Kidney (tissue), 14 donors: Measurements from ENCODE around the gene ASTN1. TPM values are rescaled to one million over a fixed set of nuclear protein-coding genes. Genes with fewer than 3 reads are reported as not detected.

Experiments used
- DNase-seq, 5 donors: peaks; one replicate each; pipeline ENCODE4 v3.0.0-alpha.2; 2013 to 2020
- FAIRE-seq: peaks from 2 replicates; lab custom pipeline; 2012; peaks lifted over from hg19 to GRCh38; lab: Jason Lieb, UNC
- H3K27ac ChIP-seq, 2 donors: one replicate each; pipeline ENCODE4 v1.7.0; 2013; ENCODE audit warnings: low read depth in 2 of 2, low read length in 2 of 2, inconsistent platforms in 1 of 2
- H3K27me3 ChIP-seq: one replicate; pipeline ENCODE4 v1.7.1; 2013; ENCODE audit warnings: low read length, inconsistent platforms; ENCODE audit not compliant: control insufficient read depth, insufficient read depth
- H3K36me3 ChIP-seq, 3 donors: one replicate each; pipeline versions ENCODE4 v1.7.0 to v1.7.1; 2013; ENCODE audit warnings: low read length in 3 of 3, control low read depth in 1 of 3, inconsistent platforms in 1 of 3; ENCODE audit not compliant: insufficient read depth in 3 of 3, control insufficient read depth in 2 of 3
- H3K4me1 ChIP-seq, 3 donors: one replicate each; pipeline versions ENCODE4 v1.7.0 to v1.7.1; 2013; ENCODE audit warnings: low read length in 3 of 3, inconsistent platforms in 1 of 3, low read depth in 1 of 3; ENCODE audit not compliant: control insufficient read depth in 2 of 3, insufficient read depth in 2 of 3
- H3K4me3 ChIP-seq, 3 donors: one replicate each; pipeline versions ENCODE4 v1.7.0 to v1.8.1; 2013; ENCODE audit warnings: low read length in 3 of 3, control low read depth in 1 of 3, inconsistent platforms in 1 of 3
- H3K9ac ChIP-seq, 3 donors: one replicate each; pipeline versions ENCODE4 v1.7.0 to v1.7.1; 2013; ENCODE audit warnings: low read length in 3 of 3, control low read depth in 1 of 3, inconsistent platforms in 1 of 3
- H3K9me3 ChIP-seq, 3 donors: one replicate each; pipeline versions ENCODE4 v1.7.0 to v1.7.1; 2013; ENCODE audit warnings: low read length in 3 of 3, control low read depth in 1 of 3, inconsistent platforms in 1 of 3; ENCODE audit not compliant: control insufficient read depth in 2 of 3, insufficient read depth in 1 of 3
- CTCF ChIP-seq: IDR thresholded peaks from 3 replicates; pipeline ENCODE4 v1.5.1; 2012; ENCODE audit warnings: mild to moderate bottlenecking, moderate library complexity, borderline replicate concordance; ENCODE audit not compliant: insufficient read depth; ENCODE audit errors: extremely low read depth
- intact Hi-C: fragments of 100-400 bp; cut with DNase I; formaldehyde crosslinking; loops from one replicate; pipeline ENCODE4 v1.11.1; 2022
- polyA plus RNA-seq: library from polyadenylated mRNA; stranded (reverse); fragments of 350-450 nt; fragmentation: Illumina TruSeq; extraction: RNeasy Lipid Tissue Mini Kit (QIAGEN cat#74804); gene quantifications from one replicate; pipeline ENCODE4 v1.2.3, GENCODE V29; 2014; ENCODE audit warnings: low read depth, low replicate concordance; ENCODE audit not compliant: insufficient read depth
- total RNA-seq: library from RNA; stranded (reverse); fragmentation: NEBNext Ultra II Directional; extraction: Animal tissue kit (Norgen Biotek cat#: 25700); gene quantifications from one replicate; pipeline ENCODE4 v1.2.1, GENCODE V29; 2021
- donor health status: control.
- donor health status: control.
- donor health status: control.
- donor health status: control.
- donor health status: control.
- donor health status: DM: yes; HTN: yes; CAD: no.
- donor health status: Normal renal cell carcinoma (clear cell type).

Gene ASTN1
- total and polyA plus RNA-seq, 2 donors from 2014 or later, result 0.19 to 0.25 TPM

GRCh38 chr1:176854758-176855745 is 309.5 kb downstream of the ASTN1 start:
- H3K4me1 ChIP-seq, result no peaks in the 10 kb centered on the region
- no peak overlapping the region for H3K27ac ChIP-seq
- FAIRE-seq (no peak), DNase-seq (peak in 2 of 5 donors; percentile 26 to 53)
- no peaks in the 10 kb centered on the region for H3K36me3 ChIP-seq
- no peak overlapping the region for H3K9ac ChIP-seq
- no peaks in the 10 kb centered on the region for H3K9me3 ChIP-seq
- H3K27me3 ChIP-seq, result no peaks in the 10 kb centered on the region
- H3K4me3 ChIP-seq, result no peak overlapping the region
- TF ChIP-seq CTCF, result no peak
- intact Hi-C loops, result no loop called here

- Histone ChIP-seq H3K27ac (no peak overlapping the region), H3K36me3 (no peaks in the 10 kb centered on the region), H3K9me3 (no peaks in the 10 kb centered on the region), H3K4me1 (no peaks in the 10 kb centered on the region), H3K27me3 (no peaks in the 10 kb centered on the region), H3K4me3 (no peak overlapping the region), H3K9ac (no peak overlapping the region)
- DNase-seq, result no peak
- no peak for TF ChIP-seq CTCF
- no peak for FAIRE-seq
- intact Hi-C loops, result no loop called here
Measured at GRCh38 chr1:176854121-176854520, 310.4 kb downstream of the ASTN1 start.

- no peaks in the 10 kb centered on the region for H3K4me1 ChIP-seq
- no peak overlapping the region for H3K9ac ChIP-seq
- no peak overlapping the region for H3K27ac ChIP-seq
- H3K4me3 ChIP-seq, result no peak overlapping the region
- H3K9me3 ChIP-seq, result no peaks in the 10 kb centered on the region
- FAIRE-seq (no peak), DNase-seq (no peak)
- TF ChIP-seq CTCF, result no peak
- H3K27me3 ChIP-seq, result no peaks in the 10 kb centered on the region
- H3K36me3 ChIP-seq, result no peaks in the 10 kb centered on the region
- intact Hi-C loops, result no loop called here
Measured at GRCh38 chr1:176853503-176853902, 311.0 kb downstream of the ASTN1 start.
